ENCODE results near the gene YIPF6. TPM values are rescaled to one million over a fixed set of nuclear protein-coding genes. Genes with fewer than 3 reads are reported as not detected.
A peak's percentile ranks its signal among the peaks of the same experiment; 100 is the strongest.

YIPF6 gene
- polyA plus RNA-seq, 1 donor (not counting 4 experiments of a cell fraction or from before 2014, with no cell fraction given): 20.2 TPM

GRCh38 chrX:68571292-68571609 lies 72.4 kb downstream of the YIPF6 start:
- no peak for DNase-seq (ENCODE audit: low read depth, low spot score)
- Histone ChIP-seq H3K79me2 (ENCODE audit: control insufficient read depth, insufficient read depth, low read length) (no peaks in the 10 kb centered on the region), H3K4me1 (ENCODE audit: control insufficient read depth, extremely low read depth, insufficient read depth, low read length) (peaks cover 16% of the 10 kb centered on the region), H3K4me3 (ENCODE audit: control insufficient read depth in 2 of 3, extremely low read depth in 1 of 3, insufficient read depth in 2 of 3, low read depth in 1 of 3, low read length in 3 of 3) (no peak overlapping the region), H3K9me1 (ENCODE audit: control insufficient read depth, extremely low read depth, insufficient read depth, low read length) (no peaks in the 10 kb centered on the region), H3K36me3 (ENCODE audit: control insufficient read depth in 2 of 2, extremely low read depth in 1 of 2, insufficient read depth in 2 of 2, low read length in 2 of 2) (no peaks in the 10 kb centered on the region), H3K27ac (ENCODE audit: control insufficient read depth, insufficient read depth, low read length) (peak overlapping the region; percentile 55), H3K4me2 (ENCODE audit: control insufficient read depth, extremely low read depth, insufficient read depth, low read depth, low read length) (no peak overlapping the region), H4K20me1 (ENCODE audit: control insufficient read depth, extremely low read depth, insufficient read depth, low read length) (no peaks in the 10 kb centered on the region), H3K9me3 (ENCODE audit: control insufficient read depth, low read depth, low read length) (no peaks in the 10 kb centered on the region), H3K27me3 (ENCODE audit: control insufficient read depth, extremely low read depth, insufficient read depth, low read length) (no peaks in the 10 kb centered on the region), H3K9ac (ENCODE audit: control insufficient read depth, extremely low read depth, insufficient read depth, low read length) (no peak overlapping the region), H2AFZ (ENCODE audit: control insufficient read depth, low read length) (no peak overlapping the region)
- TF ChIP-seq CTCF (optimal IDR thresholded peaks at IDR 0.05 in 1 of 3, IDR thresholded peaks at IDR 0.05 in 1 of 3, conservative IDR thresholded peaks at IDR 0.05 in 1 of 3; ENCODE audit: extremely low read depth in 1 of 3, insufficient read depth in 2 of 3, low read length in 3 of 3): no peak
- no peak for TF ChIP-seq EZH2 (IDR thresholded peaks at IDR 0.05; ENCODE audit: low read length)
- dilution Hi-C loops (cut with MboI; ENCODE audit: extremely low pct_ligation_motif_present, low sequenced_read_pairs): no loop called here
- no peak for FAIRE-seq

GRCh38 chrX:68571610-68572311 lies 72.9 kb downstream of the YIPF6 start:
- peak; percentile 32 for DNase-seq (ENCODE audit: low read depth, low spot score)
- no peaks in the 10 kb centered on the region for H3K9me1 ChIP-seq (ENCODE audit: control insufficient read depth, extremely low read depth, insufficient read depth, low read length)
- no peaks in the 10 kb centered on the region for H3K9me3 ChIP-seq (ENCODE audit: control insufficient read depth, low read depth, low read length)
- no peaks in the 10 kb centered on the region for H4K20me1 ChIP-seq (ENCODE audit: control insufficient read depth, extremely low read depth, insufficient read depth, low read length)
- H3K36me3 ChIP-seq (ENCODE audit: control insufficient read depth in 2 of 2, extremely low read depth in 1 of 2, insufficient read depth in 2 of 2, low read length in 2 of 2): no peaks in the 10 kb centered on the region
- peaks cover 16% of the 10 kb centered on the region for H3K4me1 ChIP-seq (ENCODE audit: control insufficient read depth, extremely low read depth, insufficient read depth, low read length)
- no peak for TF ChIP-seq CTCF (optimal IDR thresholded peaks at IDR 0.05 in 1 of 3, IDR thresholded peaks at IDR 0.05 in 1 of 3, conservative IDR thresholded peaks at IDR 0.05 in 1 of 3; ENCODE audit: extremely low read depth in 1 of 3, insufficient read depth in 2 of 3, low read length in 3 of 3)
- TF ChIP-seq EZH2 (IDR thresholded peaks at IDR 0.05; ENCODE audit: low read length): no peak
- no peaks in the 10 kb centered on the region for H3K27me3 ChIP-seq (ENCODE audit: control insufficient read depth, extremely low read depth, insufficient read depth, low read length)
- H3K79me2 ChIP-seq (ENCODE audit: control insufficient read depth, insufficient read depth, low read length): no peaks in the 10 kb centered on the region
- H3K4me3 ChIP-seq (ENCODE audit: control insufficient read depth in 2 of 3, extremely low read depth in 1 of 3, insufficient read depth in 2 of 3, low read depth in 1 of 3, low read length in 3 of 3): no peak overlapping the region
- no peak overlapping the region for H3K4me2 ChIP-seq (ENCODE audit: control insufficient read depth, extremely low read depth, insufficient read depth, low read depth, low read length)
- peak; percentile 71 for FAIRE-seq
- H3K9ac ChIP-seq (ENCODE audit: control insufficient read depth, extremely low read depth, insufficient read depth, low read length): no peak overlapping the region
- dilution Hi-C loops (cut with MboI; ENCODE audit: extremely low pct_ligation_motif_present, low sequenced_read_pairs): no loop called here
- H2AFZ ChIP-seq (ENCODE audit: control insufficient read depth, low read length): no peak overlapping the region
- peak overlapping the region; percentile 55 for H3K27ac ChIP-seq (ENCODE audit: control insufficient read depth, insufficient read depth, low read length)
